GM10248 (cell line): ENCODE data around the gene KIDINS220.
"Not testable (repeated sequence)": the region's sequence is repeated elsewhere in the genome, so short reads cannot be mapped to it uniquely, and the experiment has no call there.

Experiments
- CTCF ChIA-PET: fragments of 300-600 bp; sonication (Branson Sonifier 250); formaldehyde crosslinking; extraction: SDS; loops from one replicate; lab custom pipeline; 2021; ENCODE audit warnings: antibody characterized with exemption; lab: Yijun Ruan, JAX
- POLR2A ChIA-PET: fragments of 350-650 bp; sonication (Branson Sonifier 250); formaldehyde crosslinking; extraction: SDS; loops from one replicate; lab custom pipeline; 2020; ENCODE audit warnings: antibody characterized with exemption; lab: Yijun Ruan, JAX
- DNase-seq: peaks from one replicate; pipeline ENCODE4 v3.0.0; 2012; ENCODE audit errors: extremely low spot score
- TF ChIP-seq, protein P1 (sequence below): IDR thresholded peaks from 2 replicates; pipeline ENCODE4 v1.5.1; 2012; ENCODE audit warnings: mild to moderate bottlenecking, low read depth; ENCODE audit errors: extremely low read depth, missing control alignments, control extremely low read depth

The KIDINS220 gene

GRCh38 chr2:8740136-8740535 is 97.3 kb downstream of the KIDINS220 start:
- DNase-seq, result no peak
- POLR2A ChIA-PET, result interaction anchor here (0.7 kb wide), 1 partner anchor 427 kb away, joined by 3 read pairs; no protein-coding TSS in a partner anchor
- CTCF ChIA-PET, result interaction anchor here (1.5 to 2.0 kb wide), 2 partner anchors 8 to 29 kb away, joined by 3 to 5 read pairs; no protein-coding TSS in a partner anchor
- TF ChIP-seq, protein P1, sequence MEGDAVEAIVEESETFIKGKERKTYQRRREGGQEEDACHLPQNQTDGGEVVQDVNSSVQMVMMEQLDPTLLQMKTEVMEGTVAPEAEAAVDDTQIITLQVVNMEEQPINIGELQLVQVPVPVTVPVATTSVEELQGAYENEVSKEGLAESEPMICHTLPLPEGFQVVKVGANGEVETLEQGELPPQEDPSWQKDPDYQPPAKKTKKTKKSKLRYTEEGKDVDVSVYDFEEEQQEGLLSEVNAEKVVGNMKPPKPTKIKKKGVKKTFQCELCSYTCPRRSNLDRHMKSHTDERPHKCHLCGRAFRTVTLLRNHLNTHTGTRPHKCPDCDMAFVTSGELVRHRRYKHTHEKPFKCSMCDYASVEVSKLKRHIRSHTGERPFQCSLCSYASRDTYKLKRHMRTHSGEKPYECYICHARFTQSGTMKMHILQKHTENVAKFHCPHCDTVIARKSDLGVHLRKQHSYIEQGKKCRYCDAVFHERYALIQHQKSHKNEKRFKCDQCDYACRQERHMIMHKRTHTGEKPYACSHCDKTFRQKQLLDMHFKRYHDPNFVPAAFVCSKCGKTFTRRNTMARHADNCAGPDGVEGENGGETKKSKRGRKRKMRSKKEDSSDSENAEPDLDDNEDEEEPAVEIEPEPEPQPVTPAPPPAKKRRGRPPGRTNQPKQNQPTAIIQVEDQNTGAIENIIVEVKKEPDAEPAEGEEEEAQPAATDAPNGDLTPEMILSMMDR, result no peak

- ChIA-PET CTCF (interaction anchor here (2.8 kb wide), 1 partner anchor 7 kb away, joined by 13 read pairs; no protein-coding TSS in a partner anchor), POLR2A (no interaction called here)
- TF ChIP-seq, protein P1, result no peak
- no peak for DNase-seq
Measured at GRCh38 chr2:8737571-8738175, 99.7 kb downstream of the KIDINS220 start.

DNA sequence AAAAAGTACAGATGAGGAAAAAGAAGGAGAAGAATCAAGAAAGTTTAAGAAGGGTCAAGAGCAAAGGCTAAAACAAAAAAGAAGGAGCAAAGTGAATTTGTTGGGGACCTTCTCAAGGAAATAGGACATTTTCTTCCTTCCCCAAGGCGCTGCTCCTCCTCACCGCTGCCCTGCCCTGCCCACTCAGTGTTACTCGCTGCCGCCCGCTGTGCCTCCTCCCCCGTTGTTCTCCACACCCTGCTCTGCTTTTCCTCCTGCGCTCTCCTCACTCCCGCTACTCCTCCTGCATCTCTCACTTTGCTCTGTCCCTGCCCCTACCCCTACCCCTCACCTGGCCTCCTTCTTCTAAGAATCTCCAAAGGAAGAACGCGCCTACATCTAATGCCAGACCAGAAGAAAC is 104.8 kb downstream of the KIDINS220 start:
- POLR2A ChIA-PET, result no interaction called here
- CTCF ChIA-PET, result interaction anchor here (0.9 to 2.2 kb wide), 4 partner anchors 9 to 1635 kb away, joined by 3 to 5 read pairs (median 4); no protein-coding TSS in a partner anchor
- TF ChIP-seq, protein P1, result no peak
- DNase-seq, result no peak

- DNase-seq, result no peak
- ChIA-PET POLR2A (no interaction called here), CTCF (interaction anchor here (0.9 to 1.4 kb wide), 3 partner anchors 9 to 1302 kb away, joined by 3 to 4 read pairs (median 3); no protein-coding TSS in a partner anchor)
- TF ChIP-seq, protein P1, result no peak
Measured at GRCh38 chr2:8729939-8730338, 107.5 kb downstream of the KIDINS220 start.

- CTCF ChIA-PET, result interaction anchor here (0.9 to 1.4 kb wide), 2 partner anchors 10 to 13 kb away, joined by 3 to 4 read pairs; no protein-coding TSS in a partner anchor
- POLR2A ChIA-PET, DNase-seq: not testable (repeated sequence)
Measured at GRCh38 chr2:8729101-8729500, 108.3 kb downstream of the KIDINS220 start.

GRCh38 chr2:8728305-8729015 is 109.0 kb downstream of the KIDINS220 start:
- ChIA-PET CTCF (no interaction called here), POLR2A (no interaction called here)

More at GRCh38 chr2:8728305-8729015, 109.0 kb downstream of the KIDINS220 start:
- TF ChIP-seq, protein P1, result no peak
- DNase-seq, result no peak
